ENCODE data around the gene ARHGAP18.

The ARHGAP18 gene, protein sequence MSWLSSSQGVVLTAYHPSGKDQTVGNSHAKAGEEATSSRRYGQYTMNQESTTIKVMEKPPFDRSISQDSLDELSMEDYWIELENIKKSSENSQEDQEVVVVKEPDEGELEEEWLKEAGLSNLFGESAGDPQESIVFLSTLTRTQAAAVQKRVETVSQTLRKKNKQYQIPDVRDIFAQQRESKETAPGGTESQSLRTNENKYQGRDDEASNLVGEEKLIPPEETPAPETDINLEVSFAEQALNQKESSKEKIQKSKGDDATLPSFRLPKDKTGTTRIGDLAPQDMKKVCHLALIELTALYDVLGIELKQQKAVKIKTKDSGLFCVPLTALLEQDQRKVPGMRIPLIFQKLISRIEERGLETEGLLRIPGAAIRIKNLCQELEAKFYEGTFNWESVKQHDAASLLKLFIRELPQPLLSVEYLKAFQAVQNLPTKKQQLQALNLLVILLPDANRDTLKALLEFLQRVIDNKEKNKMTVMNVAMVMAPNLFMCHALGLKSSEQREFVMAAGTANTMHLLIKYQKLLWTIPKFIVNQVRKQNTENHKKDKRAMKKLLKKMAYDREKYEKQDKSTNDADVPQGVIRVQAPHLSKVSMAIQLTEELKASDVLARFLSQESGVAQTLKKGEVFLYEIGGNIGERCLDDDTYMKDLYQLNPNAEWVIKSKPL

DNA sequence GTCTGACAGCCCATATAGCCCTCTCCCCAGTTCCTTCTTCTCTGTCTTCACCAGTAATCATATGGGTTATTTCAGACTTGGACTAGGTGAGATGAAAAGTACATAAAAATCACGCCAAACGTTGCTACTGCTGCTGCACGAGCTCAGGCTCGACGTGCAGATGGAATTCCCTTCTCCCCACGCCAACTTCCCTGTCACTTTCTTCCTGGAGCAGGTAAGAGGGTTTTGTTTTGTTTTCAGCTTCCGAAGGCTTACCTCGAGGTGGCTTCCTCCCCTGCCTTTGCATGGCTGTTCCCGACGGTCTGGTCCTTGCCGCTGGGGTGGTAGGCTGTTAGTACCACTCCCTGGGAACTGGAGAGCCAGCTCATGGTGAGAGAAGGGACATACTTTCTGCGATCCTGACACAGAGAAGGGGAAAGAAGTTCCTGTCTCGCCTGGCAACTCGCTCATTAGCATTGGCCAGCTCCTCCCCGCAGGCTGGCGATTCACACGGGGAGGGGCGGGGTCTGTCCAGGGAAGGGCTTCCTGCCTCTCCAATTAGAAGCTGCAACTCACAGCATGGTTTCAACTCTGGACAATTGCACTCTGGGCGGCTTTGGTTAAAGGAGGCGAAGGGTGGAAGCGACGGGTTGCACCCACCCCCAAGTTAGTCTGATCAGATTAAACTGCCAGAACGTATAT, at the start of gene ARHGAP18:
TSS of gene ARHGAP18 (minus strand) at position 409 of the 681 bp plus-strand sequence. CDS start at position 368, 41 bp downstream.
- peak; percentile 78 for DNase-seq

DNA sequence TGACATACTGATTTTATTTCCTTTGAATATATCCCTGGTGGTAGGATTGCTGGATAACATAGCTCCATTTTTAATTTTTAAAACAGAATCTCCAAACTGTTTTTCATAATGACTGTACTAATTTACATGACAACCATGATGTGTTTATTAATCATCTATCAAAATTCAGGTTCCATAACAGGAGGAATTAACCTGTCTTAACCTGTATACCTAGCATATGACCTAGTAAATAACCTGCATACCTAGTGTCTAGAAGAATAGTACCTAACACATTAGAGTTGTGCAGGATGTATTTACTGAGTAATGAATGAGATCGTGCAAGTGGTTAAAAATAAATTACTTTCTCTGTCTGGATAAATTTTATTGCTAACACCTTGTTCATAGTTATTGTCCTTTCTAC, 45.8 kb upstream of the ARHGAP18 start:
- DNase-seq: no peak

DNA sequence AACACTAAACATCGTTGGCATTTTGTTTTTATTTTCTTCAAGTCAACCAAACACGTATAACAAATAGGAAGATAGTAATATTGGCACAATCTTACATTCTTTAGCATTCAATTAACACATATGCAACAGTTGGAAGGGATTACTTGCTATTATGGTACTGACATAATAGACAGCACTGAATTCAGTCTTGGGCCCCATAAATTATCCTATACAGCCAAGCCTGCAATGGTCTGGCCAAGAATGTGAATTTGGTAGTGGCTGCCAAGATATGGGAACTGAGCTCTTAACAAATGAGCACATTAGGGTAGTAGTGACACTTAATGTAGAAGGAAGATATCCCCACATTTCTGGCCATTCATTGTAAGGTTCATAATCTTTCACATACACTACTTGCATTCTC, 44.8 kb upstream of the ARHGAP18 start:
- no peak for DNase-seq

DNA sequence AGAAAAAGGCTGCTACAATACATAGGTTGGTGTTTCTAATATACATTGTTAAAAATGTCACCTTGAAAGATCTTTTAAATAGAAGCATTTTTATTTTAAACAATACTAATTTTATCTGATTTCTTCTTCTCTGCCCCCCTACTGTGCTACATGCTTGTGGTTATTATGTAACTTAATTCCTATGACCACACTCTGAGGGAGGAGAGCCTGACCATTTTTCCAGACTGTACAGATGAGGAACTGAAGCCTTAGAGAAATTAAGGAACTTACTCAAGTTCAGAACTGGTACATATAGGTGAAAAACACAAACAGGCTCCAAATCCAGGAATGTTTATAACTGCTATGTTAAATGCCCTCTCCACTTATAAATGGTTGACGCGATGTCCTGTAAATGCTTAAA, 43.4 kb upstream of the ARHGAP18 start:
- no peak for DNase-seq

DNA sequence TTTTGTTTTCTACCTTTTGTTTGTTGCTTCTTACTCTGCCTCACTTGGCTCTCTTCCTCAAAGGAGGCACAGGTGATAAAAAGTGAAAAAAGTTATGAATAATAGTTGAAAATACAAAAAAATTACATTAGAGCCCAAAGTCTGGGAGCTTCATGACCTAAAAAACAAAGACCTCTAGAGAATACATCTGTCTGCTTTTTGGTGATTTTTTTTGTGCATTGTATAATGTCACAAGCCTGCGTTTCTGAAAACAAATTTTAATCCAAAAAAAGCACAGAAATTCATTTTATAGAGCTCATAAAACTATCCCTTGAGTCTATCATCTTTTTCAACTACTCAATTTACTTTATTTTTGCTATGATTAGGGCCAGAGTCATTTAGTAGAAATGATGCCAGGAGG, 41.4 kb upstream of the ARHGAP18 start:
- no peak for DNase-seq

DNA sequence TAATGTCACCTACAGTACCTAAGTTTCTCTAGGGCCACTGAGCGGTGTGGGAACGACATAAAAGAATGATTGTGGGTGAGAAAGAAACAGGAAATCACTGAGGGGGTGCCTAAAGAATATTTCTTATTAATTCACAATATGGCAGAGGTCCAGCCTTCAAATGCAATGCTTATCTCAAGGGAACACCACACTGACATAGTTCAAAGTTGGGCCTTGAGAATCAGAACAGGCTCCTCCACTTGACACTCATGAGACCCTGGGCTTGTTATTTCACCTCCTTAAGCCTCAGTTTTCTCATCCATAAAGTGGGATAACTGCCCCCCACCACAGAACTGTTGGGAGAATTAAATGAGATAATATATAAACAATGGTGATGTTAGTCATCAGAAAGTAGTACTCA, 40.4 kb upstream of the ARHGAP18 start:
- no peak for DNase-seq

DNA sequence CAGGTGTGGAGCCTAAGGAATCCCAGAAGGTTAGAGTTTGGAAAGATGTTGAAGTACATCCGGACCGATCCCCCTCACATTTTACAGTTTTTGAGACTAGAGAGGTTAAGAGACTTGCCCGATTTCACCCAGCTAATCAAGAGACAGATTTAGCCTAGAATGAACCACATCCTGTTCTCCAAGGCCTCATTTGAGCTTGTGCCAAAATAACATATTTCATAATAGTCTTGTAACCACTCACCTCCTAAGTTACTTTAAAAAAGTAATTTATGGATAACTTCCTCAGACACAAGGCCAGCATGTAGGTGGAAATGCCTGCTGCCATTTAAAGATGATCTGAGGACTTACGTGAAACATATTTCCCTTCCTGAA, 39.8 kb upstream of the ARHGAP18 start:
- DNase-seq: no peak

DNA sequence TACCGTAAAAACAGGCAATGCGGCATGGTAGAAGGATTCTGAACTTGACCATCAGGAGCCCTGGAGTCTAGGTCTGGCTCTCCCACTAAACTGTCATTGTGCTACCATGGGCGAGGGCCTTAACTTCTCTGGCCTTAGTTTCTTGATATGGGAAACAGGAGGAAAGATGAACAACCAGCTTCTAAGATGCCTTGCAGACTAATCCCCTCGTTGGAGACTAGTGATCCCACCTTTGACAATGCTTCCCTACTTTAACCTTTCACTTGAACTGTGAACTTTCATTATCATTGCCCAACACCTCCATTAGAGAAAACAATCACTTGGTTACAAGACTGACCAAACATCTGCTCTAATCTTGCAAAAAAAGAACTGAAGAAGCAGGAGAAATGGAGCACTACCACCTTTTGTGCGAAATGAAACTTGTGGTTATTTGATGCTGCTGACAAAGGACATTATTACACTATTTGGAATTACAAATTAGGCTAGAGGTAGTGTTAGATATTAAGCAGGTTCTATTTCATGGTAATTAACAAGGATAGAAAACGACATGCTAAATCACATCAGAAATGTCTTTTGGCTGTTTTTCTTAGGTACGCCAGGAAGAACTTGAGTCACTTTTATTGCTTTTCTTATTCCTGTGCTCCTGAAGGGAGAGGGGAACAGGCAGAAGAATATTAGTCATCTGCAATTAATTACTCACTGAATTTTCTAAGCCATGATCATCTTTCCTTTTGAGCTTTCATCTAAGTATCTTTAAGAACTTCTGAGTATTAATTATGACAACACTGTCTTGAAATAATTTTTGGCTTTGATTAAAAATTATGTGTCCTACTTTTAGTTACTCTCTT, 39.1 kb upstream of the ARHGAP18 start:
- no peak for DNase-seq

DNA sequence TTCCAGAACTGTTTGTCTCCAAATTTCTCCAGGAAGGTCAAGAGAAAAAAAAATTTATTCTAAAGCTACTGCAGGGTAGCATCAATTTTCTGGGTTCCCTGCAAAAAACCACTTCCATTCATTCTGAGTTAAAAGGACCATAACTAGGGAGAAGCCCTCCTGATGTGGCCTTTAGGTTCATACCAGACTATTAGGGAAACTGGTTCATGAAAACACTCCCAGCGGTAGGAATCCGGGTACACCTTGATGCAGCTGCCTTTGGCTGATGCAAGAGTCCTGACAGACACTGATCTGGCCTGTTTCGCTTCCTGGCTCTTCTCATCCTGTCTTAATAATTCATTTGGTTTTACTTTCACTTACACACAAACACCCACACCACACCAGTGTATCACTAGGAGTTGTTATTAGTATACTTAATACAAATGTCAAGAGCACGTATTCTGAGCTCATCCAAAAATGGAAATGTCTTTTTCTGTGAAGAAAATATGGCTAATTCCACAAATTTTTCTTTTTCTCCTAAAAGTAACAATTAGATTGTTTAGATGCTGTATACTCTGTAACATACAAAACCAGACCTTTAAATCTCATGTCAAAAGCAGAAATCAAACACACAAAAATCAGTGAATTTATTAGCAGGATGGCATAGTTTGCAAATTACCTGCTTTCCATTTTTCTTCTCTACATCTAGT, 38.4 kb upstream of the ARHGAP18 start:
- DNase-seq: no peak

DNA sequence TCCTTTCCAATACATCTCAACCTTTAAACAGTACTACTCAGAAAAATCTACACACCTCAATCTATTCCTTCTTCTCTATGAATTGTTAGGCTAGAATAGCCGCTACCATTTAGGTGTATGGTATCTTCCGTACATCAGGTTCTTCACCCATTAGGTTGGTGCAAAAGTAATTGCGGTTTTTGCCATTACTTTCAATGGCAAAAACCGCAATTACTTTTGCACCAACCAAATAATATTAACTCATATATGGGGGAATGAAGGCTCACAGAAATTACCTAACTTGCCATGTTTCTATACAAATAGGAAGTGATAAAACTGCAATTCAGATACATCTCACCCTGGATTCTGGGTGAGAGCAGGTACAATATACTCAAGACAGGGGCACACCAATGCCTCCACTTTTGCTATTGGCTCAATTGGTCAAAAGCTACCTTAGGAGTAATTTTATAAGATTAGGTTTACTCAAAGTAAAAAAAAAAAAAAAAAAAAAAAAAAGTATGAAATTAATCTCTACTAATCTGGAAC, 37.7 kb upstream of the ARHGAP18 start:
- DNase-seq: no peak

DNA sequence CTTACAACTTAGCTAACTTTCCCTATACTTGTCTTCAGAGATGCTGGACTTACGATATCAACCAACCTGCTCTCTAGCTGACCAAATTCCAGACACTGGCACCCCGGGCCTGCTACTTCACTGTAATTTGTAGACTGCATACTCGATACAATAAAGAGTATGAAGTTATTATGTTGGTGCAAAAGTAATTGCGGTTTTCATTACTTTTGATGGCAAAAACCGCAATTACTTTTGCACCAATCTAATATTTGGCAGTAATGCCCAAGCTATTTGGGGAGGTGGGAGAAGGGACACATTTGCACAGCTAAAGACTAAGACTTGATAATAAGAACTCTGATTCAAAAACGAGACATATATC, 34.9 kb upstream of the ARHGAP18 start:
- no peak for DNase-seq

DNA sequence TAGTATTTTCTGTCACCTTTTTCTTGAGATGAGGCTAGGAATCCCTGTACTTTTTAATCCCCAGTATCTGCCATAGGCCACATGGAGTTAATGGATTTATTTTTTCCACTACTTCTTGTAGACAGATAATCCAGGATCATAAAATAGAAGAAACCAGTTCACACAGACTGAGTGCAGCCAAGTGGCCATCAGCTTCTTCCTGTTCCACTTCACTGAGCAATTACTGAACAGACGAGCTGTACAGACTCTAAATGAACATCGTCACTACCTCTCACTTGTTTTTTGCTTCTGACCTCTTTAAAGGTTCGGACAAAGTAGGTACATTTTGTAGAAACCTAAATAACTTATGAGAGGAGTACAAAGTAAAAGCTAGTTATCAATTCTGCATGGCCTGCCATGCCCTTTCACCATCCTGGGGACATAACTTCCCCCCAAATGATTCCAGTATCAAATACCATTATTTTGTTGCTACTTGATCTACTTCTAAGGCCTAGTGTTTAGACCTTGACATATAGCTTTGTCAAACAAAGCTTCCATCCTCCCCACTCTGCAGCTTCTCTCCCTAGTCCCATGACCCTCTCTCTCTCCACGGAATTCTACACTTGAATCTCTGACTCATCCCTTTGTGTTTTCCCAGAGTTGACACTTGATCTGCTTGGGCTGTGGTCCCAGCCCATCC, 34.4 kb upstream of the ARHGAP18 start:
- no peak for DNase-seq

DNA sequence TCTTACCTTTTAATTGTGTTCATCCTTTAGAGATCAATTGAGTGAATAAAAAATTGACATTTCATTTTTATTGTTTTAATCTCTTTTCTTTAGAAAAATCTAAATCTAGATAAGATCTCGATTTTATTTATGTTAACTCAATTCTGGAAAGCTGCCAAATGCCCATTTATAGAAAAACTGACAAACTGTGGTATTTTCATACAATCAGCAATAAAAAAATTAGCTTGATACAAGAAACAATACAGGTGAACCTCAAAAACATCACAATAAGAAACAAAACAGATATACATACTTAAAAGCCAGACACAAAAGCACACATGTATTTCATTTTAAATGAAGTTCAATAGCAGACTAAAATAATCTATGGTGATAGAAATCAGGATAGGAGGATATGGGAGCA, 30.0 kb upstream of the ARHGAP18 start:
- no peak for DNase-seq

DNA sequence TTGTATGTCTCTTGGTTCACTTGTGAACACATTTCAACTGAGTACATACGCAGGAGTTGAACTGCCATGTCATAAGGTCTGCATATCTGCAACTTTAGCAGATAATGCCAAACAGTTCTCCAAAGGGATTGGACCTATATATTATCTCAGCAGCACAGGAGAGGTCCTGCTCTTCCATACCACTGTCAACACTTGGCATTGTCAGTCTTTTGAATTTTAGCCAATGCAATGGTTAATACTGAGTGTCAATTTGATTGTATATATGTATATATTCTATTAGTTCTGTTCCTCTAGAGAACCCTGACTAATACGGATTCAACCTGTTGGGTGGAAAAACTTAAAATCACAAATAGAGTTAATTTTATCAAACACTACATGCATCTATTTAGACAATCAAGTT, 26.1 kb upstream of the ARHGAP18 start:
- DNase-seq: no peak

DNA sequence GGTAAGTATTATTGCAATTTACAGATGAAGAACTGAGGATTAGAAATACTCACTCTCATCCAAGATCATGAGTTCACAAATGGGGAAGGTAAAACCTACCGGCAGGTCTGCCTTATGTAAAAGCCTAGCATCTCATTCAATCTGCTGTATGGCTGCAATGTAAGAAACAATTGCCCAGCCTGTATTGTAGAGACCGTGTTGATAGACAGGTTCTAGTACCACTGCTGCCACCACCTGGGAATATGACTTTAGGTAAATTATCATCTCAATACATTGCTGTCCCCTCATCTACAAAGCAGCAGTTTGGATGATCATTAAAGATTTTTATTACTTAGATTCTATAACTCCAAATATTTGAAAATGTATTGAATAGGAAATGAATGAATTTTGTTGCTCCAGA, 23.3 kb upstream of the ARHGAP18 start:
- no peak for DNase-seq

DNA sequence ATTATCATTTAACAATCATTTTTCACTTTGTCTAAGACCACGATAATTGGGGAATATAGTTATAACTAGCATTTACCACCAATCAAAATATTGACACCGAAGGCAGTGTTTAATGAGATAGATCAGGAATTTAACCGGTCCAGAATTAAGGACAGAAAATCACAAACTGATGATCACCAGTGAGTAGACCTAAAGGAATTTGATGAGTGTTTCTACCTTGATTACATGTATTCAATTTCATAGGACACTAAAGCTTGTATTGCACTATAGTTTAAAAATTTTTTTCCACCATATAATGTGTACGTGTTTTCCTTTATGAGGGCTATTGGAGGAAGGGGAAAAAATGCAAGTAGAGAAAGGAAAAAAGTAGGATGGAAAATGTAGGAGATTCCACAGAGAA, 22.6 kb upstream of the ARHGAP18 start:
- no peak for DNase-seq

DNA sequence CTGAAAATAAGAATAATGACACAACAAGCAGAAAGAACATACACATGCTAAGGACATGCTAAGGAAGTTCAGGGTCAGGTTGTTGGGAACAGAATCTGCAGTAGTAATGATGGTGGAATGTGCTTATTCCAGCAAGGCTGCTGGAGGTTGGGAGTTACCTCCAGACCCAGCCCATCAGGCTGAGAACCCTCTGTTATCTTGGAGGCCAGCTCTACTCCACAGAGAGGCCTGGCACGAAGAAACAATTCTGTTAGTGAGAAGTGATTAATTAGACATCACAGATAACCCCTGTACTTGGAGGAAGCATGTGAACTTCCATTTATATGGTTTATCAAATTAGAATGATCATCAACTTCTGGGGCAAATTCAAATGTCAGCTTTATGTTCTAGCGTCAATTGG, 22.1 kb upstream of the ARHGAP18 start:
- DNase-seq: no peak

DNA sequence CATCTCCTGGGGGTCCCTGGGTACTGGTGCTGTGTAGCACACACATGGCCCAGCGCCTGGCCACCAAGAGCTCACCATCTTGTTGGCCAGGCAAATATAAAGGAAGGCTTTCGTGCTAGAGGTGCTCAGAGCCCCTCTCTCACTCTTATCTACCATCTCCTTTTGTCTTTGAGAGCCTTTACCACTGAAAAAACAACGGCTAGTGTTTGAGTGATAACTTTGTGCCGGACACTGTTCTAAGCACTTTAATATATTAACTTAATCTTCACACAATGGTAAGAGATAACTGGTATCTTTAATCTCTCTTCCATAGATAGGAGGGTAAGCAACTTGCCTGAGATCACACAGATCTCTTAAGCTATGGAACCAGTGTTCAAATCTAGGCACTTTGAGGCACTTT, 21.5 kb upstream of the ARHGAP18 start:
- no peak for DNase-seq

DNA sequence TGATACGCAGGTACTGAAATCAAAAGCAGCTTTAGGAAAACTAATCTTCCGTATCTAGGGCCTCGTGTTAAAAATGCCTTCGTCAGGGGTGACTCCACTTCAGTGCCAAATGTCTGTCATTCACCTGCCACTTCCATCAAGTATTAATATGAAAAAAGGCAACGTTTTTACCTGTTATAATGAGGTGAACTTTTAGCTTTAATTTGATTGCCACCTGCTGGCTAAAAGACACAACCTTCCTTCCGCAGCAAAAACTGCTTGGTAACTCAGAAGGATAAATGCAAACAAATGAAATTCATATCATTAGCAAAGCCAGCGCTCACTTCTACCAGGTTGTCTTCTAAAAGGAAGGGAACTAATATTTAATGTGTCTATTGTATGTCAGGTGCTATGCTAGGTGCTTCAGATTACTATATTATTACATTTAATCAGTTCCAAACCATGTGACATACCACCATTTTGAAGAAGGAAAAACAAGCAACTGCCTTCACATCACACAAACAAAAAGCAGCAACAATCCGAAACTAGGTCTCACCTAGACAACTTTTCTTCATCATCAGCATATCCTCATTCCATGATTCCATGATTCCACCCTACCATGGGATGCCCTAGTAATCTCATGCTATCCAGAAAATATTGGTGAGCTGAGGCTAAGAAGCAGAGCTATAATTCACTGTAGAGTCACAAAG, 20.6 kb upstream of the ARHGAP18 start:
- no peak for DNase-seq

DNA sequence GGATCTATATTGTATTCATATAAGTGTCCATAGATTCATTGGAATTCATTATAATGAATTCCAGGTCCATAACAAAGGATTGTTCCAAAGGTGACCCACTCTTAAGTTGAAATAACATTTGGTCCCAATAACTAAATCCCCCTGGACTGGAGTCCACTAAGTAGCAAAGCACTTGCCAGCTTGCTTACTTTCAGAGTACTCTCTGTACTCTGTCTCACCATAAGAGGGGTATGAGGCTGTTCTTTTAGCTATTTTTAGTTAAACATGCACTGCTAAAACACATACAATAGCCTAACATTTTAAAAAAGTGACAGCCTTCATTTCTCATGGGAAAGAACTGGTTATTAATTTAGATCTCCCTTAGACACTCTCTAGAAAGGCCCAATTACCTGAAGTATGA, 16.7 kb upstream of the ARHGAP18 start:
- no peak for DNase-seq

DNA sequence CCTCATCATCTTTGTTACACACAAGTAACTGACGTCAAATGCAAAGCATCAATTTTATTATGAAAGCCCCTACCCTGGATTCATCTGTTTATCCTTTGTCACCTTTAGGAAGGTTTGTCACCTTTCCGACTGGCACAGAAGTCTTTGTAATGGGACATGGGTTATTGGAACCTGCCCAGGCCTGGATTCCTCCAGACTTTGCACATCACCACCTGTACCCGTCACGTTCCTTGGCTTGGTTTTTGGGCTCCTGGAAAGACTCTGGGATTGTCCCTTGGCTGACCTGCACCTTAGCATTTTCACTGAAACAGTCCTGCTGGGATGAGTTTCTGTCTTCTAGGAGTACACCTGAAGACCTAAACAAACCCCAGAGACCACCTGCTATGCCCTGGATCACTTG, 15.4 kb upstream of the ARHGAP18 start:
- no peak for DNase-seq
